AG09309 (cell line): Measurements from ENCODE around the gene CDC26.

Experiments
- DNase-seq: peaks from one replicate; pipeline ENCODE4 v3.0.0-alpha.2; 2010; ENCODE audit warnings: low read depth
- H3K4me3 ChIP-seq: 2 replicates; pipeline ENCODE4 v1.5.1; 2011; ENCODE audit warnings: mild to moderate bottlenecking, low read depth, low read length, moderate library complexity; ENCODE audit not compliant: control insufficient read depth
- TF ChIP-seq, protein P1 (sequence below): IDR thresholded peaks from 2 replicates; pipeline ENCODE4 v1.5.1; 2011; ENCODE audit warnings: mild to moderate bottlenecking, low read depth, low read length, inconsistent platforms; ENCODE audit not compliant: insufficient read depth, control insufficient read depth; ENCODE audit errors: missing control alignments

Gene CDC26

DNA sequence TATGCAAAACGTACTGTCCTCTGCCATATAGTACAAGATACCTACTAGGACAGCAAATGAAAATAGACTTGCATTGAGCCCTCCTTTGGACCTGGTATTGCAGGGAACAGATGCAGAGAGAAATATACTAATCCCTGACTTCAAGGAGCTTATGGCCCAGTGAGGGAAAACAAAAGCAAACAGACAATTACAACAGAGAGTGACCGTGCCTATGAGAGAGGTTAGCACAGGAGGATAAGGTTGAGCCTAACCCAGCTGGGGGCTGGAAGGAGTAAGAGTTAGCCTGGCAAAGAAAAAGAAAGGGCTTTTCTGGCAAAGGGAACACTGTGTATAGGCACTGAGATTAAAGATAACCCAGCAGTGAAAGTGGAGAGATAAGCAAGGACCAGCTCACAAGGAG, 5.5 kb downstream of the CDC26 start:
- TF ChIP-seq, protein P1, sequence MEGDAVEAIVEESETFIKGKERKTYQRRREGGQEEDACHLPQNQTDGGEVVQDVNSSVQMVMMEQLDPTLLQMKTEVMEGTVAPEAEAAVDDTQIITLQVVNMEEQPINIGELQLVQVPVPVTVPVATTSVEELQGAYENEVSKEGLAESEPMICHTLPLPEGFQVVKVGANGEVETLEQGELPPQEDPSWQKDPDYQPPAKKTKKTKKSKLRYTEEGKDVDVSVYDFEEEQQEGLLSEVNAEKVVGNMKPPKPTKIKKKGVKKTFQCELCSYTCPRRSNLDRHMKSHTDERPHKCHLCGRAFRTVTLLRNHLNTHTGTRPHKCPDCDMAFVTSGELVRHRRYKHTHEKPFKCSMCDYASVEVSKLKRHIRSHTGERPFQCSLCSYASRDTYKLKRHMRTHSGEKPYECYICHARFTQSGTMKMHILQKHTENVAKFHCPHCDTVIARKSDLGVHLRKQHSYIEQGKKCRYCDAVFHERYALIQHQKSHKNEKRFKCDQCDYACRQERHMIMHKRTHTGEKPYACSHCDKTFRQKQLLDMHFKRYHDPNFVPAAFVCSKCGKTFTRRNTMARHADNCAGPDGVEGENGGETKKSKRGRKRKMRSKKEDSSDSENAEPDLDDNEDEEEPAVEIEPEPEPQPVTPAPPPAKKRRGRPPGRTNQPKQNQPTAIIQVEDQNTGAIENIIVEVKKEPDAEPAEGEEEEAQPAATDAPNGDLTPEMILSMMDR: no peak
- DNase-seq: no peak
- no peak overlapping the region for H3K4me3 ChIP-seq

DNA sequence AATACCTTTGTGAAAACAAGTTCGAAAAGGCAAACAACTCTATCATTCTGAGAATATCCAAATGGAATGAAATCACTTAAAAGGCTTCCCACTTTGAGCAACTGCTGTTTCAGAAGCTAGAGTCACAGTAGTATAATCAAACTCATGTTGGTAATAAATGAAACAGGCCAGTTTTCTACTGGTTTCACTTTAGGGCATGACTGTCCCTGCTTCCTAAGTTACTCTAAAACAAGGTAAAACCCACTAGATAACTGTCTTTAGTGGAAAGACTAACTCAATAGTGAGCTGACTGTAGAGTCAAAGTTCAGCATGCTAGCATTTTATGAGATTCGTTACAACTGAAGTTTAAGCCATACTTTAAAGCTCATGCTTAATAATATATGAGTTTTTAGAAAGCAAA, 6.0 kb downstream of the CDC26 start:
- TF ChIP-seq, protein P1: no peak
- no peak for DNase-seq
- no peak overlapping the region for H3K4me3 ChIP-seq

DNA sequence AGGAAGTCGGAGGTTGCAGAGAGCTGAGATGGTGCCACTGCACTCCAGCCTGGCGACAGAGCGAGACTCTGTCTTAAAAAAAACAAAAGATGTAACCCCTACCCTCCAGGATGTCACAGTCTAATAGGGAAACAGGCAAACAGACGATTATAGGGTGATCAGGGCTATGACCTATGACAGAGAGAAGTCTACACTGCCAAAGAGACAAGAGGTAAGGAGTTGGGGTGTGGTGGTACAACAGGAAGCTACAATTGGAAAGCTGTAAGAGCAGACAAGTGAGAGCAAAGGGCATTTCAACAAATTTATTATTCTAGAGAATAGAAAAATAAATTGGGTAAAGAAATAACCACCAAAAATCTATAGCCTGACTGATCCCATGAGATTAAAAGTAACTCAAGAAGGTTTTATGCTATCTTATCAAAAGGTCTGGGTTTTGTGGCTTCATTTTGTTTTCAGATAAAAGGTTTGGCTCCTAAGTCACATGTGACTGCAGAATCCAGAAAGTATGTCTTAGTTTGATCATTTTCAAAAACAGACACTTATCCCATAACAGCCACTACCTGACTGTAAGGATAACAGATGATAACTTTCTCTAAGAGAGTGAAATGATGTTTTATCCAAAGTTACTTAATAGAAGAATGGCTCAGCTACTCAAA, 7.3 kb downstream of the CDC26 start:
- TF ChIP-seq, protein P1: no peak
- no peak for DNase-seq

DNA sequence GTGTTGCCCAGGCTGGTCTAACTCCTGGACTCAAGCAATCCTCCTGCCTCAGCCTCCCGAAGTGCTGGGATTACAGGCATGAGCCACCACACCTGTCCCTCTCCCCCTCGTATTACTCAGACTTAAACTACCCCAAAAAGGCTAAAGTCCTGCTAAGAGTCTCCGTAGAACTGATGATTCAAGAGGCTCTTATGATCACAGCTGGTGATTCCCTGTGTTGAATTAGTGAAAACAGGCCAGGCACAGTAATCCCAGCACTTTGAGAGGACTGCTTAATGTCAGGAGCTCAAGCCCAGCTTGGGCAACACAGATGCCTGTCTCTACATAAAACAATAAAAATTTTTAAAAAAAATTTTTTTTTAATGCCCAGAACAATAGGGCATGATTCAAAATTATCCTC, 9.2 kb downstream of the CDC26 start:
- H3K4me3 ChIP-seq: no peak overlapping the region
- TF ChIP-seq, protein P1: no peak
- DNase-seq: no peak

More for the DNA sequence above, 7.3 kb downstream of the CDC26 start:
- no peak overlapping the region for H3K4me3 ChIP-seq

DNA sequence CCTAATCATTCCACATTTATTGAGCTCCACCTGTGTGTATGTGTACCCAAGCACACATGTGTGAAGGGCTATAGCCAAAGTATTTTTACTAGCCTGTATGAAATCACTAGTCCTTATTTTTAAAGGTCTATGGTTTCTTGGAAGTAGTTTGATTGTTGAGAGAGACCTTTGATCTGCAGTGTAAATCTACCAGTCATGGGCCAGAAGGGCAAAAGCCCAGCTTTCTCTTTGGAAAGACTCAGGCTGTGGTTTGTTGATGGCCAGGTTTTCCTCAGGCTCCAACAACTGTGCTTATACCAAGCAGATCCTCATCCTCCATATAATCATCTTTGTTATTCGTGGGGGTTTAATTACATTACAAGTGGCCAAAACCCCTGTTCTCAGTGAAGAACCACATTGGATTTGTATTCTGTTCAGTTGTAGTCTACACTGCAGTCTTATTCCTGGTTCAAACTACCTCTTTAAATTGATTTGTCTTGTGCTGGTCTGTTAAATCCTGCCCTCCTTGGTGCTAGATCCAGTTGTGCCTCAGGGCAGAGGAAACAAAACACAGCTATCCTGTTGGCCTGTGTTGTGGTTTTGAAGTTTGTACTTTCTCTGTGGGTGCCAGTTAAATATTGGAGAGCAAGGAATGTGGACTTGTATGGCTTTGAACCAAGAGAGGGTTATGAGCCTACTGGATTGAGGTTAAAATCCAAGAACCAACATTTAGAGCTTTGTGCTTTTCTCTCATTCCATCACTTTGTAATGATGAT, 13.3 kb downstream of the CDC26 start:
- no peak for DNase-seq
- TF ChIP-seq, protein P1: no peak
- H3K4me3 ChIP-seq: no peak overlapping the region

DNA sequence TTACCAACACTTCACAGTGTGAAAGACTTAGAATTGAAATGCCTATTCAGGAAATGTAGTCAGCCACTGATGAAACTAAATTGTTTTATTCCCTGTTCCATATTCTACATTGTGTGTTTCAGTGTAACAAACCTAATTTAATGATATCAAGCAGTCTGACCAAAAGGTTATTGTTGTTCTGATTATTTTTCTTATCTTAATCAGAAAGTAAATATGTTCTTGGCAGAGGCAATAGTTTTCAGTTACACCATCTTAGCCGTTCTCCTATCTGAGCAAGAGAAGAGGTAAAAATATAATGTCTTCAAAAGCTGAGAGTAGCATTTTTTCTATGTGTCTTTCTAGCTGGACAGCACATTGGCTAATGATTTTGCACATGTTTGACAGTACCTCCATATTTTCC, 17.1 kb downstream of the CDC26 start:
- TF ChIP-seq, protein P1: no peak

DNA sequence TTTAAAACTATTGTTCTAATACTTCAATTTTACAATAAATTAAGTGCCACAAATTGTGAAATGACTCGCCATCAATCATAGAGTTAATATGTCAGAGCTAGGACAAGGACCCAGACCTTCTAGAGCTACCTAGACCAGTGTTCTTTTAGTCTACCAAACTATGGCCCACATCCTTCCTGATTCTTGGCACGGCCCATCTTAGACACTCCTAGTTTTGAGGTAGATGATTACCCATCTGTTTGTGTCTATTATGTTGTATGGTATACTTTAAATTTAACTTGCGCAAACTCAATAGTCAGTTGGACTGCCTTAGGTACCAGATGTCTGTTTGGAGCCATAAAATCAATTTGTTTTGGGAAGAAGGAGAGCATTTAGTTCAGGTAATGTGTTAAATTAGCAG, 17.5 kb downstream of the CDC26 start:
- TF ChIP-seq, protein P1: no peak
- no peak overlapping the region for H3K4me3 ChIP-seq
- DNase-seq: no peak

More for the DNA sequence above, 17.1 kb downstream of the CDC26 start:
- no peak for DNase-seq
- no peak overlapping the region for H3K4me3 ChIP-seq
